HL-60 (cell line): Measurements from ENCODE around the gene PERP.

Source experiments
- DNase-seq, 2 experiments: peaks; one replicate each; pipeline ENCODE4 v3.0.0-alpha.2; 2010 to 2020; ENCODE audit warnings: low read depth in 1 of 2, low spot score in 1 of 2
- H3K27ac ChIP-seq: fragments of 250-450 bp; sonication (Bioruptor Pico); replicated peaks from 2 replicates; pipeline ENCODE4 v1.5.1; 2020; ENCODE audit warnings: mild to moderate bottlenecking, moderate library complexity
- H3K27me3 ChIP-seq: fragments of 250-450 bp; sonication (Bioruptor Pico); 2 replicates; pipeline ENCODE4 v1.5.1; 2021; ENCODE audit warnings: mild to moderate bottlenecking, moderate library complexity; ENCODE audit not compliant: insufficient read depth, poor library complexity, severe bottlenecking
- H3K4me3 ChIP-seq: replicated peaks from 2 replicates; pipeline ENCODE4 v1.5.1; 2011; ENCODE audit warnings: mild to moderate bottlenecking, control low read depth, low read length; ENCODE audit not compliant: insufficient read depth
- CTCF ChIP-seq: IDR thresholded peaks from one replicate; pipeline ENCODE4 v1.5.1; 2011; ENCODE audit warnings: low read length, control low read depth, inconsistent platforms; ENCODE audit not compliant: insufficient read depth
- GABPA ChIP-seq: IDR thresholded peaks from 2 replicates; pipeline ENCODE4 v1.6.1; 2012; ENCODE audit warnings: low read depth
- POLR2AphosphoS5 ChIP-seq: IDR thresholded peaks from 2 replicates; pipeline ENCODE4 v1.6.1; 2012; ENCODE audit warnings: low read depth
- REST ChIP-seq: IDR thresholded peaks from 2 replicates; pipeline ENCODE4 v1.6.1; 2012; ENCODE audit warnings: low read depth; ENCODE audit not compliant: insufficient replicate concordance
- SPI1 ChIP-seq: IDR thresholded peaks from 2 replicates; pipeline ENCODE4 v1.6.1; 2012; ENCODE audit warnings: low read depth, mild to moderate bottlenecking, borderline replicate concordance

The PERP gene

GRCh38 chr6:138094260-138094659, 13.0 kb downstream of the PERP start:
- no peak for DNase-seq
- Histone ChIP-seq H3K27ac (no peak overlapping the region), H3K27me3 (no peaks in the 10 kb centered on the region), H3K4me3 (no peak overlapping the region)
- TF ChIP-seq REST (no peak), POLR2AphosphoS5 (no peak), CTCF (no peak), GABPA (no peak), SPI1 (no peak)

GRCh38 chr6:138093632-138094031, 13.6 kb downstream of the PERP start:
- no peak for DNase-seq
- H3K4me3 ChIP-seq: no peak overlapping the region
- TF ChIP-seq SPI1: no peak
- TF ChIP-seq GABPA: no peak
- no peak for TF ChIP-seq CTCF
- TF ChIP-seq REST: no peak
- no peak for TF ChIP-seq POLR2AphosphoS5
- H3K27ac ChIP-seq: no peak overlapping the region
- H3K27me3 ChIP-seq: no peaks in the 10 kb centered on the region

- TF ChIP-seq GABPA: no peak
- peak; percentile 23; the same call in 1 of the 2 replicates for TF ChIP-seq SPI1
- no peak for DNase-seq
- Histone ChIP-seq H3K4me3 (no peak overlapping the region), H3K27me3 (no peaks in the 10 kb centered on the region), H3K27ac (no peak overlapping the region)
Observed at GRCh38 chr6:138092686-138093085, 14.5 kb downstream of the PERP start.

- H3K4me3 ChIP-seq: no peak overlapping the region
- H3K27me3 ChIP-seq: no peaks in the 10 kb centered on the region
- no peak for TF ChIP-seq SPI1
- TF ChIP-seq REST: no peak
- TF ChIP-seq GABPA: no peak
- H3K27ac ChIP-seq: no peak overlapping the region
- DNase-seq: no peak
Observed at GRCh38 chr6:138089325-138089724, 17.9 kb downstream of the PERP start.
